ENCODE measurements around the gene KLHL25.

KLHL25 gene

DNA sequence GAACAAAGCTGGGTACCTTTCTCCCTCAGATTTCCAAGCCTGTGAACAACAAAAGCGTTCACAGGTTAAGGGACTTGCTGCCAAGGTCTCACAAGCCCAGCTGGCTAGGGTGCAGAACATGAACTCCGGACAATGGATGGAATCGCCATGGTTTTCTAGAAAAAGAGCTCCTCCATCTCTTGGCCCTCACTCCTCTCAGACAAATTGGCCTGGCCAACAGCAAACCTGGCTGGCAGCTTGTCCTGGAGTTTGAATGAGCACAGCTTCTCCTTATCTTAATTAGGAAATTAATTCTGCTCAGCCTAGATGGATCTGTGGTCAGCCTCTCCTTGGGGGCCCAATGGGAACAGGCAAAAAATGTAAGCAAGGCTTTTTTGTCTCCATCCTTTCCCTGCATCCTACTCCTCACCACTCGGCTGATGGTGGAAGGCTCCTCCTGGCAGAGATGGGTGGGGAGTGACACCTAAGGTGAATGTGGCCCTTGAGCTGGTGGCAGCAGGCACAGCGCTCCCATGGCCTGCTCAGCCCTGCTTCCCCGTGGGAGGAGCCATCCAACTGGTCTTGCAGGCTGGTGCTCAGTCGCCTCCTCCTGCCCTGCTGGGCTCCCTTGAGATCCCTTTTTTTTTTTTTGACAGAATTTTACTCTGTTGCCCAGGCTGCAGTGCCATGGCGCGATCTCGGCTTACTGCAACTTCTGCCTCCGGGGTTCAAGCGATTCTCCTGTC, 5.8 kb downstream of the KLHL25 start:
- no peak for DNase-seq (ENCODE audit: low read depth)
- TF ChIP-seq, protein P1, sequence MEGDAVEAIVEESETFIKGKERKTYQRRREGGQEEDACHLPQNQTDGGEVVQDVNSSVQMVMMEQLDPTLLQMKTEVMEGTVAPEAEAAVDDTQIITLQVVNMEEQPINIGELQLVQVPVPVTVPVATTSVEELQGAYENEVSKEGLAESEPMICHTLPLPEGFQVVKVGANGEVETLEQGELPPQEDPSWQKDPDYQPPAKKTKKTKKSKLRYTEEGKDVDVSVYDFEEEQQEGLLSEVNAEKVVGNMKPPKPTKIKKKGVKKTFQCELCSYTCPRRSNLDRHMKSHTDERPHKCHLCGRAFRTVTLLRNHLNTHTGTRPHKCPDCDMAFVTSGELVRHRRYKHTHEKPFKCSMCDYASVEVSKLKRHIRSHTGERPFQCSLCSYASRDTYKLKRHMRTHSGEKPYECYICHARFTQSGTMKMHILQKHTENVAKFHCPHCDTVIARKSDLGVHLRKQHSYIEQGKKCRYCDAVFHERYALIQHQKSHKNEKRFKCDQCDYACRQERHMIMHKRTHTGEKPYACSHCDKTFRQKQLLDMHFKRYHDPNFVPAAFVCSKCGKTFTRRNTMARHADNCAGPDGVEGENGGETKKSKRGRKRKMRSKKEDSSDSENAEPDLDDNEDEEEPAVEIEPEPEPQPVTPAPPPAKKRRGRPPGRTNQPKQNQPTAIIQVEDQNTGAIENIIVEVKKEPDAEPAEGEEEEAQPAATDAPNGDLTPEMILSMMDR (IDR thresholded peaks at IDR 0.05; ENCODE audit: control insufficient read depth, insufficient read depth, low read depth, low read length, missing control alignments): no peak
- no peak overlapping the region for H3K4me3 ChIP-seq (ENCODE audit: control insufficient read depth, low read depth, low read length)

DNA sequence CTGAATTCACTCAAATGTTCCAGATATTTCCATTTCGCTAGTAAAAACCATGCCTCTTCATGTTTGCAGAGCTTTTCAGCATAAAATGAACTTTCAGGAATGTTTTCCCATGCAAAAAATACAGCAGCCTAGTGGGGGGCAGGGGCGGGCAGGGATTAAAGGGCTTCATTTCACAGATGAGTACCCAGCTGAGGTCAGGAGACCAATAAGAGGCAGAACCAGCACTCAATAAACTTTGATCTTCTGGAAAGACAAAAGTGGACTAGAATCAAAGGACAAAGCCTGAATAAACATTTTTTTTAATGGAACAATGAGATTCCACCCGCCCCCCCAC, 8.0 kb downstream of the KLHL25 start:
- H3K4me3 ChIP-seq (ENCODE audit: control insufficient read depth, low read depth, low read length): no peak overlapping the region
- no peak for DNase-seq (ENCODE audit: low read depth)
- TF ChIP-seq, protein P1 (IDR thresholded peaks at IDR 0.05; ENCODE audit: control insufficient read depth, insufficient read depth, low read depth, low read length, missing control alignments): no peak

GRCh38 chr15:85785887-85786780, 8.6 kb downstream of the KLHL25 start:
- no peak overlapping the region for H3K4me3 ChIP-seq (ENCODE audit: control insufficient read depth, low read depth, low read length)
- DNase-seq (ENCODE audit: low read depth): no peak
- TF ChIP-seq, protein P1 (IDR thresholded peaks at IDR 0.05; ENCODE audit: control insufficient read depth, insufficient read depth, low read depth, low read length, missing control alignments): no peak

- TF ChIP-seq, protein P1 (IDR thresholded peaks at IDR 0.05; ENCODE audit: control insufficient read depth, insufficient read depth, low read depth, low read length, missing control alignments): no peak
- DNase-seq (ENCODE audit: low read depth): no peak
- no peak overlapping the region for H3K4me3 ChIP-seq (ENCODE audit: control insufficient read depth, low read depth, low read length)
Measured at GRCh38 chr15:85782064-85782463, 12.7 kb downstream of the KLHL25 start.

DNA sequence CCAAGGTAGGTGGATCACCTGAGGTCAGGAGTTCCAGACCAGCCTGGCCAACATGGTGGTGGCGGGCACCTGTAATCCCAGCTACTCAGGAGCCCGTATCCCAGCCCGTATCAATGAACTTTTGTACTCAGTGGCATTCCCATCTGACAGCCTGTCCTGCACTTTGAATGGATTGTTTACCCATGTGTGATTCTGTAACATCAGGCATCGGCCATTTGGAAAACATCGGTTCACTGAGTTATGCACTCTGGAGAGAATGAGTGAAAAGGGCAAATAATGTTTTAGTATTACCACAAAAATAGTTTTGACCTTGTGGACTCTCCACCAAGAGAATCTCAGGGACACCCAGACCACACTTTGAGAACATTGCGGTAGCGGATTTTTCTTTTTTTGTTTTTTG, 13.6 kb downstream of the KLHL25 start:
- no peak overlapping the region for H3K4me3 ChIP-seq (ENCODE audit: control insufficient read depth, low read depth, low read length)
- TF ChIP-seq, protein P1 (IDR thresholded peaks at IDR 0.05; ENCODE audit: control insufficient read depth, insufficient read depth, low read depth, low read length, missing control alignments): no peak
- no peak for DNase-seq (ENCODE audit: low read depth)

DNA sequence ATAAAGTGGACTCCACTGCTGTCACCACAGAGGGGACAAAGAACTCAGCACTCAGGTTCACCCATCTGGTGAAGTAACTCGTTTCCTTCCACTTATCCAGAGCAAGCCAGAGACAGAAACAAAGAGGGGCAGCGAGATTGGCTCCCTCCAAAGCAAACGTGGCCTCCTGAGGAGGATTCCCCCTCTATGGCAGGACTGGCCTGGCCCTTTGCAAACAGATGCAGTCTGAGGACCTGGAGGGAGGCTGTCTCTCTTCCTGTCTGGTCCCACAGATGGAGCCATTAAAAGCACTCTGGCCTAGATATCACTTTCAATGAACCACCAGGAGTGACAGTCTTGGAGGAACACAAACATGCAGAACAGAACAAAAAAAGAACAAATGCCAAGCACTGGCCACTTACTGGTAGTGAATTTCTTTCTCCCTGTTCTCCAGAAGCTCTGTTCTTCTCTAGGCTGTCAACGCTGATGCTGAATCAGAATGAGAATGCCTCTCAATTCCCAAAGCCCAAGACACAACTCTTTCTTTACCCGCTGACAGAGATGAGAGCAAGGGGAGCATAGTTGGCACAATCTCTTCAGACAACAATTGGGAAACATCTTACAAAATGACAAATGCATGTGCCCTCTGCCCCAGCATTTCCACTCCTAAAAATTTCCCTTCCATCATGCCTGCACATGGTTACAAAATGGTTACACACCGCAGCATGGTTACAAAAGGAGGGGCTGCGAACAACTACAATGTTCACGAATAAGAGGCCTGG, 14.3 kb downstream of the KLHL25 start:
- no peak overlapping the region for H3K4me3 ChIP-seq (ENCODE audit: control insufficient read depth, low read depth, low read length)
- DNase-seq (ENCODE audit: low read depth): no peak
- TF ChIP-seq, protein P1 (IDR thresholded peaks at IDR 0.05; ENCODE audit: control insufficient read depth, insufficient read depth, low read depth, low read length, missing control alignments): no peak

Data from AG09309 (cell line).